ENCODE results near the gene ORAI3.

The ORAI3 gene

GRCh38 chr16:30918614-30919013 lies 30.3 kb upstream of the ORAI3 start:
- TF ChIP-seq GATA2 (IDR thresholded peaks at IDR 0.05; ENCODE audit: low read depth, low read length) (no peak), GATA3 (IDR thresholded peaks at IDR 0.05; ENCODE audit: low read depth, low read length) (no peak)

- no peak for TF ChIP-seq GATA3 (IDR thresholded peaks at IDR 0.05; ENCODE audit: low read depth, low read length)
- no peak for TF ChIP-seq GATA2 (IDR thresholded peaks at IDR 0.05; ENCODE audit: low read depth, low read length)
Measured at GRCh38 chr16:30920891-30921290, 28.0 kb upstream of the ORAI3 start.

GRCh38 chr16:30921459-30921747 lies 27.5 kb upstream of the ORAI3 start:
- TF ChIP-seq GATA3 (IDR thresholded peaks at IDR 0.05; ENCODE audit: low read depth, low read length) (no peak), GATA2 (IDR thresholded peaks at IDR 0.05; ENCODE audit: low read depth, low read length) (no peak)

DNA sequence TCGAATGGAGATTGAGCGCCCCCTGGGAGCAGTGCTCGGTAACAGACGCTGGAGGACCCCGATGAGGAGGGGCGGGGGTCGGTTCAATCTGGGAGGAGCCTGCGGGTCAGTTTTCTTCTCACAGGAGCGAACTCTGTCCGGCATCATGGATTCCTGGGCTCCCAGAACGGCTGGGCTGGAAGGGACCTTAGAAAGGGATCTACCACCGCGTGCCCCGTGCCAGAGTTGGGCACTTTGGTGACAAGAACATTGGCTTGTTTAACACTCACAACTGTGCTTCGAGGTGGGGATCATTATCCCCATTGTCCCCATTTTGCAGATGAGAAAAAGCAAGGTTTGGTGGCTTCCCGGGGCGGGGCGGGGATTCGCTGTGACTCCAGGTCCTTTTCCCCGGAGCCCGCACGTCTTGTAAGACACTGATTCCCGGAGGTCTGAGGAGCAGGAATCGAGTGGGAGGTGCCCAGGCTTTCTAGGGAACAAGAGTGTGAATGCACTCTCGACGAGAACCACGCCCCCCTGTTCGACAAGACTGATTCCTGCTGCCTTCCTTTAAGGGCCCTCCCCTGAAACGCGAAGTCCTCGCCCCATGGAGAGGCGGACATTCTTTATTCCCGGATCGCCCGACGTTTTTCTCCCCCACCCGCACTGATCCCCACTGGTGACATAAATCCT lies 27.0 kb upstream of the ORAI3 start:
- TF ChIP-seq GATA3 (IDR thresholded peaks at IDR 0.05; ENCODE audit: low read depth, low read length) (no peak), GATA2 (IDR thresholded peaks at IDR 0.05; ENCODE audit: low read depth, low read length) (no peak)

GRCh38 chr16:30922420-30922959 lies 26.4 kb upstream of the ORAI3 start:
- no peak for TF ChIP-seq GATA3 (IDR thresholded peaks at IDR 0.05; ENCODE audit: low read depth, low read length)
- no peak for TF ChIP-seq GATA2 (IDR thresholded peaks at IDR 0.05; ENCODE audit: low read depth, low read length)

DNA sequence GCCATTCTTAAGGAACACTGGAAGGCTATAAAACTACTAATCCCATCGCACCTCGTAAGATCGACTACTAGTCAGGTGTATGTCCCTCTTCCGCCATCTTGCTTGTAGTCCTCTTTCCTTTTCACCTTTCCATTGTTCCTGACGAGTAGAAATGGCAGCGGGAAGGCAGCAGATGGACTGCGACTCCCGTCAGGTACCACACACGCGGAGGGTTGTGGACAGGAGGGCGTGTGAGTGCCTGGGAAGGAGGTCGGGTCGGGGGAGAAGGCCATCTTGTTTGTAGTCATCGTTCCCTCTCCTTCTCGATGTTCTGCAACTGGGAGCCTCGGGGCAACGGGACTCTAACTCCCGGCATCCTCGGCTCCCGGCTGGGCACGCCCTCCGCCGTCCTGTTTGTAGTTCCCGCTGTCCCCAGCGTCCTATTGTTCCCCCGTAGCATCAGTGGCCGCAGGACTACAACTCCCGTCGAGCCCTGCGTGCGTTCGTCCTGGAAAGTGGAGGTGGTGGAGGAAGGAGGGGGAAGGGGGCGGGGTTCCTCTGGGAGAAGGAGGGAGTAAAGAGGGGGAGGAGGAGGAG lies 25.8 kb upstream of the ORAI3 start:
- no peak for TF ChIP-seq GATA2 (IDR thresholded peaks at IDR 0.05; ENCODE audit: low read depth, low read length)
- no peak for TF ChIP-seq GATA3 (IDR thresholded peaks at IDR 0.05; ENCODE audit: low read depth, low read length)

DNA sequence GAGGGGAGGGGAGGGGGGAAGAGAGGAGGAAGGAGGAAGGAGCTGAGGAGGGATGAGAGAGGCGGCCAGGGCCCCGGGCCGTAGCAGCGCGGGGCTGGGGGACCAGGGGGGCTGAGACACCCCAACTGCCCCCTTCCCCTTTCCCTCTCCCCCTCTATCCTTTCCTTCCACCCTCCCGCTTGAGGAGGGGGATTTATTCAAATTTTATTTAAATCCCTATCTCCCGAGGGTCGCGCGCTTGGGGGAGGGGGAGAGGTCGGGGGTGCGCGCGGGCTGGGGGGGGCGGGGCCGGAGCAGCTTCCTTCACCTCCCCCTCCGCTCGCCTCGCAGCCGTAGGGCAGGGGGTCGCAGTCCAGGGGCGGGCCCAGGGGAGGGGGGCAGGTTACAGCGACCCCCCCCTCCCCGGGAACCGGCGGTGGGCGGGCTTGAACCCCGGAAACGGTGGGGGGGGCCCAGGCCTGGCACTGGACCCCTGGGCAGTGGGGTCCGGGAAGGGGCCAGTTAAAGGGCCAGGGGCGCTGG lies 25.3 kb upstream of the ORAI3 start, which contains the start of gene FBXL19:
Gene FBXL19, plus strand, starts transcription at position 19 of the 522 bp plus-strand sequence. CDS start 2,183 bp downstream, outside the sequence.
- TF ChIP-seq GATA2 (IDR thresholded peaks at IDR 0.05; ENCODE audit: low read depth, low read length) (no peak), GATA3 (IDR thresholded peaks at IDR 0.05; ENCODE audit: low read depth, low read length) (no peak)

DNA sequence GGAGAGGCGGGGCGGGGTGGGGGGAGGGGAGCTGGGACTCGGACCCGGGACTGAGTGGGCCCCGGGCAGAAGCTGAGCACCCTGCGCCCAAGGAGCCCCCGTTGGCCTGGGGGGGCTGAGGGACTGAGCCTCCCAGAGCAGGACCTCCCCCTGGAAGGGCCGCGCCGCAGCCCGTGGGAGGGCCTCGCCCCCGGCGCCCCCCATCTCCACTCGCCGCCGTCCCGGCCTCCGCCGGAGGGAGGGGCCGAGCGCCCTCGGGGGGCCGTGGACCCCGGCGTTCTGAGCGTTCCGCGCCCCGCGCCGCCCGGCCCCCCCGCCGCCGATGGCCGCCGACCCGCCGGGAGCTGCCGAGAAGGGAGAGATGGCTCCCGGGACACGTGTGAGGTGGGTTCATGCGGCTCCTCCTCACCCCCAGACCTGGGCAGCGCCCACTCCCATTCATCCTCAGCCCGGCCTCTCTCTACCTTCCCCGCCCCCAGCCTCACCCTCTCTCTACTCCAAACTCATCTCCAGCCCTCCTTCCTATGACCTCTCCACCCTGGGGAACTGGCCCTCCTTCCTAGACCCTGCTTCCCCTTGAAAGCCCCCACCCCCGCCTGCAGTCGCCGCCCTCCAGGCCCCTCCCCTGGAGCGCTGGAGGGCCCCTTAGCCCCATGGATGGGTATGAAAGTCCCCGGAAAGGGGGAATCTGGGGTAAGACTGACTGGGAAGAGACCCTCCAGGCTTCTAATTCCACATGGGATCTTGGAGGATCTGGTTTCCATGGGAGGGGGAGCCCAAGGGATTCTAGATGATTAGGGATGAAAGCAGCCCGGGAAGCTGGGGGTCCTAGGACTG lies 24.6 kb upstream of the ORAI3 start:
- no peak for TF ChIP-seq GATA3 (IDR thresholded peaks at IDR 0.05; ENCODE audit: low read depth, low read length)
- TF ChIP-seq GATA2 (IDR thresholded peaks at IDR 0.05; ENCODE audit: low read depth, low read length) = no peak

DNA sequence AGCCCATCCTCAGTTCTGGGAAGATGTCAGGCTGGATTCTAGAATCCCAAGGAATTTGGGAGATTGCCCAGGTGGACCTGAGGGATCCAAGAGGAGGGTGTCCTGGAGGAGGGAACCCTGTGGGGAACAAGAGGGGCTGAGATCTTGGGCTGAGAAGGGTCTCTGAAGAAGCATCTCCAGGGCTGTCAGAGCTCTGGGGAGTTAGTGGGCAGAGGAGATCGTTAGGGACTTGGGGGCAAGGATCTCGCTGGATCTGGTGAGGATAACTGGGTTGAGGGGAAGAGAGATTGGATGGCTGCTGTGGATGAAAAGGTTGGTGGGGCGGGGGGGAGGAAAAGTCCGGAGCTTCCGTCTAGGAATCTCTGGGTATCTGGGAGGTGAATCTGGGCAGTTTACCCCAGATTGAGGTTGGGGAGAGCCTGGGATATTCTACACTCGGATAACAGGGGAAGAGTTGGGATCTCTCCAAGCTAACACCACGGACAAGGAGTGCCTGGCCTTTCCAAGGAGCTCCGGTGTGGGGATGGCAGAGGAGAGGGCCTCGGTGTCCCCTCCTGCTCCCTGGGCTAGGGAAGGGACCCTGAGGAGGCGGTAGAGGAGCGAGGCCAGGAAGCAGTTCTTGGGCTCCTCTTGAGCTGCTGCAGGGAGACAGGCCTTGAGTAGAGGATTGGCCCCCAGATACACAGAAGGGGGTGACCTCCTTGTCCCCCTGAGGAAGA lies 23.8 kb upstream of the ORAI3 start:
- TF ChIP-seq GATA2 (IDR thresholded peaks at IDR 0.05; ENCODE audit: low read depth, low read length) (no peak), GATA3 (IDR thresholded peaks at IDR 0.05; ENCODE audit: low read depth, low read length) (no peak)

GRCh38 chr16:30925632-30925987 lies 23.3 kb upstream of the ORAI3 start:
- no peak for TF ChIP-seq GATA3 (IDR thresholded peaks at IDR 0.05; ENCODE audit: low read depth, low read length)
- no peak for TF ChIP-seq GATA2 (IDR thresholded peaks at IDR 0.05; ENCODE audit: low read depth, low read length)

DNA sequence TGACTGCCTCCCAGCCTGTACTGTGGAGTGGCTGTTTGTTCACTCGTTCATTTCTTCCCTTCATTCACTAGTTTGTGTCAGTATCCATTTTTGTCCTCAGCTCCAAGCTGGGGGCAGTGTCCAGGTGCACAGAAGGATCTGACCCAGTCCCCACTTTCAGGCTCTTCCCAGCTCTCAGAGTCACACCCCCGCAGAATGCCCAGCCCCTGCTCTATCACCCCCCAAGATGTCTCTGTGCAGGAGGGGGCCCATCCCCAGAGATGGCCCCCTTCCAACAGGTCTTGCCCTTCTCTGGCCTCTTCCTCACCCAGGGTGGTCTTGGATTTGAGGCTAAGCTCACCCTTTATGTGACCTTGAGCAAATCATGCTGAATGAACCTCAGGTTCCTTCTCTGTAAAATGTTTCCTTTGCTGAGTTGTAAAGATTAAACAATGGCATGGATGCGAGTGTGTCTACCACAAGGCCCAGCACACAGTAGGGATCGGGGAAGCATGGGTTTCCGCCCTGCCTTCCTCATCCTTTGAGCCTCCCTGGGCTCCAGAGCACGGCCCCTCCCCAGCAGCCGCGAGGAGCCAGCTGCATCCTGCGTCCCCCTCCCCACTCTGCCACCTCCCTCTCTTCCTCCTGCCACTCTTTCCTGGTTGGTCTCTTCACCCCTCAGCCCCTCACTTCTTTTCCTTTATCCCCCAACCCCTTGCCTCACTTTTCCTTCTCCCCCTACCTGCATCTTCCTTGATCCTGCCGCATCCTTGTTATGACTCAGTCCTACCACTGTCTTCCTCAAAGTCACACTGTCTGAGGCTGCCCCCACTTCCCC lies 22.7 kb upstream of the ORAI3 start:
- TF ChIP-seq GATA2 (IDR thresholded peaks at IDR 0.05; ENCODE audit: low read depth, low read length) (no peak), GATA3 (IDR thresholded peaks at IDR 0.05; ENCODE audit: low read depth, low read length) (no peak)

DNA sequence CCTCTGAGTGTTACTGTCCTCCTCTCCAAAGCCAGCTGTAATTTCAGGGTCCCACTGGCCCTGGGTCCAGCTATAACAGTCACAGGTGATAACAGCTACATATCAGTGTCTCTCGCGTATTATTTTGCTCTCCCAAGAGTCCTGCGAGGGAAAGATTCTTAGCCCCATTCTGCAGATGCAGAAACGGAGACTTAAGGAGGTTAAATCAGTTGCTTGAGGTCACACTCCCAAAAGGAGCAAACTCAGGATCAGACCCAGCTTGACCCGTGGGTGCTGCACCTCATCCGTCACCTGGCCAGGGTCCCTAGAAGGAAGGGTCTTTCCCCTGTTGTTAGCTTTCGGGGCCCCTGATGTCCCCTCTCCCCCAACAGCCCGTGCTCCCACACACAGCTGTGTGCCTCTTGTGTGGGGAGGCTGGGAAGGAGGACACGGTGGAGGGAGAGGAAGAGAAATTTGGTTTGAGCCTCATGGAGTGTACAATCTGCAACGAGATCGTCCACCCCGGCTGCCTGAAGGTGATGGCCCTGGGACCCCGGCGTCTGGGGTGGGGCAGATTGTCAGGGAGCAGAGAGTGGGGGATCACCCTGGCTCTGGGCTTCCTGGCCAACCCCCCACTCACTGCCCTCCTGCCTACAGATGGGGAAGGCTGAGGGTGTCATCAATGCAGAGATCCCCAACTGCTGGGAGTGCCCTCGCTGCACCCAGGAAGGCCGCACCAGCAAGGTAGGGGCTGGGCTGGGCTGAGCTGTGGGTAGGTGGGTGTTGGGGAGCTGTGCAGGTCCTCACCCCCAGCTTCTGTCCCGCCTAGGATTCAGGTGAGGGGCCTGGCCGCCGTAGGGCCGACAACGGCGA lies 21.7 kb upstream of the ORAI3 start:
- no peak for TF ChIP-seq GATA3 (IDR thresholded peaks at IDR 0.05; ENCODE audit: low read depth, low read length)
- no peak for TF ChIP-seq GATA2 (IDR thresholded peaks at IDR 0.05; ENCODE audit: low read depth, low read length)

All from SH-SY5Y (cell line).